HepG2 (cell line): ENCODE results near the gene RPL35. TPM values are rescaled to one million over a fixed set of nuclear protein-coding genes. Genes with fewer than 3 reads are reported as not detected.
A peak's percentile ranks its signal among the peaks of the same experiment; 100 is the strongest.

Experiments
- ARHGAP35 ChIP-seq: sonication (generic); formaldehyde crosslinking; IDR thresholded peaks from 2 replicates; pipeline ENCODE4 v1.9.0; 2022; ENCODE audit warnings: mild to moderate bottlenecking, inconsistent platforms, moderate library complexity, missing genetic modification reagents, borderline replicate concordance
- GLI4 ChIP-seq: sonication (generic); formaldehyde crosslinking; IDR thresholded peaks from 2 replicates; pipeline ENCODE4 v1.5.1; 2020; ENCODE audit warnings: missing genetic modification reagents, mild to moderate bottlenecking, moderate library complexity, borderline replicate concordance
- NFIB ChIP-seq: sonication (generic); formaldehyde crosslinking; IDR thresholded peaks from 2 replicates; pipeline ENCODE4 v1.9.0; 2021; ENCODE audit warnings: missing genetic modification reagents, mild to moderate bottlenecking, borderline replicate concordance
- NR2C2 ChIP-seq: sonication (generic); formaldehyde crosslinking; IDR thresholded peaks from 2 replicates; pipeline ENCODE4 v1.4.0; 2020; ENCODE audit warnings: missing genetic modification reagents, mild to moderate bottlenecking, moderate library complexity, borderline replicate concordance
- PCBP2 ChIP-seq: fragments of 200-400 bp; formaldehyde crosslinking; optimal IDR thresholded peaks from 2 replicates; pipeline ENCODE3; 2018; ENCODE audit warnings: low read length, low read depth; ENCODE audit not compliant: poor library complexity, severe bottlenecking
- PRPF4 ChIP-seq: fragments of 200-400 bp; formaldehyde crosslinking; IDR thresholded peaks from 2 replicates; pipeline ENCODE4 v1.6.1; 2016; ENCODE audit warnings: low read length, low read depth; ENCODE audit not compliant: poor library complexity, severe bottlenecking
- RELA ChIP-seq: sonication (generic); formaldehyde crosslinking; IDR thresholded peaks from 2 replicates; pipeline ENCODE4 v1.4.0; 2020; ENCODE audit warnings: missing genetic modification reagents
- SNAPC2 ChIP-seq: sonication (generic); formaldehyde crosslinking; IDR thresholded peaks from 2 replicates; pipeline ENCODE4 v1.8.1; 2022; ENCODE audit warnings: mild to moderate bottlenecking, missing genetic modification reagents
- TCF7L2 ChIP-seq: IDR thresholded peaks from 2 replicates; pipeline ENCODE4 v1.6.1; 2011; ENCODE audit warnings: mild to moderate bottlenecking, low read depth, low read length, moderate library complexity
- ZBTB38 ChIP-seq: sonication (generic); formaldehyde crosslinking; IDR thresholded peaks from 2 replicates; pipeline ENCODE4 v1.5.1; 2020; ENCODE audit warnings: mild to moderate bottlenecking, missing genetic modification reagents
- ZMYM3 ChIP-seq: sonication (generic); formaldehyde crosslinking; IDR thresholded peaks from 2 replicates; pipeline ENCODE4 v1.5.1; 2020; ENCODE audit warnings: mild to moderate bottlenecking, missing genetic modification reagents
- ZMYM4 ChIP-seq: sonication (generic); formaldehyde crosslinking; IDR thresholded peaks from 2 replicates; pipeline ENCODE4 v1.8.1; 2023; ENCODE audit warnings: mild to moderate bottlenecking, missing genetic modification reagents
- ZNF12 ChIP-seq: sonication (generic); formaldehyde crosslinking; IDR thresholded peaks from 2 replicates; pipeline ENCODE4 v1.5.0; 2020; ENCODE audit warnings: missing genetic modification reagents
- ZNF543 ChIP-seq: sonication (generic); formaldehyde crosslinking; IDR thresholded peaks from 2 replicates; pipeline ENCODE4 v1.4.0; 2020; ENCODE audit warnings: mild to moderate bottlenecking, missing genetic modification reagents
- ZNF563 ChIP-seq: sonication (generic); formaldehyde crosslinking; IDR thresholded peaks from 2 replicates; pipeline ENCODE4 v1.8.0; 2022; ENCODE audit warnings: mild to moderate bottlenecking, moderate library complexity, missing genetic modification reagents
- ZNF616 ChIP-seq: sonication (generic); formaldehyde crosslinking; IDR thresholded peaks from 2 replicates; pipeline ENCODE4 v1.5.0; 2020; ENCODE audit warnings: low read depth, mild to moderate bottlenecking, missing genetic modification reagents
- ZNF788 ChIP-seq: sonication (generic); formaldehyde crosslinking; IDR thresholded peaks from 2 replicates; pipeline ENCODE4 v1.5.0; 2020; ENCODE audit warnings: mild to moderate bottlenecking, missing genetic modification reagents, borderline replicate concordance
- polyA plus RNA-seq, 8 experiments: library from polyadenylated mRNA; depleted of rRNA in 3 of 8; stranded (reverse) in 7 of 8; unstranded in 1 of 8; fragments of >200 nt; fragmentation: Illumina TruSeq in 4 of 8; extraction: Trizol in 4 of 8; gene quantifications; 2 replicates each; pipeline versions ENCODE4 v1.2.1 to v1.2.3, GENCODE V29; 2011 to 2016; ENCODE audit warnings: low read depth in 4 of 8, missing spikeins in 1 of 8, mixed read lengths in 1 of 8; ENCODE audit not compliant: insufficient read depth in 1 of 8
- total RNA-seq, 5 experiments: library from RNA; depleted of rRNA; stranded (reverse); fragments of >200 nt; fragmentation: Illumina TruSeq; extraction: Trizol; gene quantifications; 2 replicates each; pipeline ENCODE4 v1.2.3, GENCODE V29; 2016; ENCODE audit warnings: low read depth in 1 of 5
- TF ChIP-seq, protein P1 (sequence below): sonication (generic); formaldehyde crosslinking; IDR thresholded peaks from 2 replicates; pipeline ENCODE4 v1.5.0; 2020; ENCODE audit warnings: mild to moderate bottlenecking, missing genetic modification reagents
- TF ChIP-seq, protein P2 (sequence below), 2 experiments: sonication (generic) in 1 of 2; formaldehyde crosslinking in 1 of 2; IDR thresholded peaks; 2 replicates each; pipeline versions ENCODE4 v1.4.0 to v1.6.1; 2016 to 2020; ENCODE audit warnings: borderline replicate concordance in 1 of 2, low read depth in 1 of 2, mild to moderate bottlenecking in 1 of 2, missing genetic modification reagents in 1 of 2

RPL35 gene
- total and polyA plus RNA-seq, 2 of the 13 experiments (the other 11 are each of a cell fraction or from before 2014, with no cell fraction given) = 2,153 to 2,935 TPM

DNA sequence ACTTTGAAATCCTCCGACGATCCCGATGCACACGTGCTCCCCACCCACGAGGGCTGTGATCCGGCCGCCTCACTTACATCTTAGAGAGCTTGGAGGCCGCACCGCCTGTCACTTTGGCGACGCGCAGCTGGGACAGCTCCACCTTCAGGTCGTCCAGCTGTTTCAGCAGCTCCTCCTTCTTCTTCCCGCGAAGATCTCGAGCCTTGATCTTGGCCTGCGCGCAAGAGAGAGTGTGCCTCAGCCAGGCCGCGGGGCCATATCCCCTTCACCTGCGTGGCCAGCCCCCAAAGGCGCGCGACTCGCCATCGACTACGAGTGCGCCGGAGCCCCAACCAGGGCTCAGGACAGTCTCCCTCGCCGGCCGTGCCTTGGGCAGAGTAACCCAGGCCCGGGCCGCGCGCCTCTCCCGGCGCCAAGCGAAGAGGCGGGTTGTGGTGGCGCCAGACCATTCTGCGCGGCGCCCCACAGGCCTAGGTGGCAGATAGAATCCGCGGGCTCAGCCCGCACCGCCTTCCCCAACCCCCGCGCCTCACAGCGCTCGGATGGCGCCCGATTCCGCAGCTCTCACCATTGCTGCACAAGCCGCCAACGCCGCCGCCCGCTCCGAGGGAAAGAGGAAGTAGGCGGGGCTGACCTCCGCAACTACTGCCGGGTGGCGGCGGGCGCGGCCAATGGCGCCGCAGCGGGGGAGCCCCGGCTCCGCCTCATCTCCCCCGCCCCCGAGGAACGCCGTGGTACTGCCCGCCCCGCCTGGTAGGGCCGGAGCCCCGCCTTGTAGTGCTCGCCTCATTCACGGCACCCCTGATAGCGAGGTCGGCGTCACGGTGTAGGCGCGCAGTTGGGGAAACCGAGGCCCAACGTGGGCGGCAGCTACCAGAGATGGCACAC is at the start of gene RPL35, which contains the start of gene ARPC5L (continued):
- TF ChIP-seq NR2C2 (CRISPR knock-in tag) = peak; percentile 100
- TF ChIP-seq TCF7L2 = no peak
- no peak; the same call in 1 of the 2 replicates for TF ChIP-seq RELA (CRISPR knock-in tag)
- peak; percentile 37; the same call in 1 of the 2 replicates for TF ChIP-seq ZMYM3 (CRISPR knock-in tag)
- TF ChIP-seq ZBTB38 (CRISPR knock-in tag) = peak; percentile 32
- peak; percentile 63; the same call in 1 of the 2 replicates for TF ChIP-seq ZNF563
- peak; percentile 33; the same call in 1 of the 2 replicates for TF ChIP-seq GLI4
- peak; percentile 68; the same call in 1 of the 2 replicates for TF ChIP-seq ZNF543 (CRISPR knock-in tag)
- TF ChIP-seq ZMYM4 (CRISPR knock-in tag) = peak; percentile 73
- no peak for TF ChIP-seq PCBP2
- no peak; the same call in 1 of the 2 replicates for TF ChIP-seq ZNF788 (CRISPR knock-in tag)
- TF ChIP-seq ZNF616 (CRISPR knock-in tag) = 0 out of 2 replicates have a peak, but pooled peaks have one; percentile 23
- TF ChIP-seq, protein P1, sequence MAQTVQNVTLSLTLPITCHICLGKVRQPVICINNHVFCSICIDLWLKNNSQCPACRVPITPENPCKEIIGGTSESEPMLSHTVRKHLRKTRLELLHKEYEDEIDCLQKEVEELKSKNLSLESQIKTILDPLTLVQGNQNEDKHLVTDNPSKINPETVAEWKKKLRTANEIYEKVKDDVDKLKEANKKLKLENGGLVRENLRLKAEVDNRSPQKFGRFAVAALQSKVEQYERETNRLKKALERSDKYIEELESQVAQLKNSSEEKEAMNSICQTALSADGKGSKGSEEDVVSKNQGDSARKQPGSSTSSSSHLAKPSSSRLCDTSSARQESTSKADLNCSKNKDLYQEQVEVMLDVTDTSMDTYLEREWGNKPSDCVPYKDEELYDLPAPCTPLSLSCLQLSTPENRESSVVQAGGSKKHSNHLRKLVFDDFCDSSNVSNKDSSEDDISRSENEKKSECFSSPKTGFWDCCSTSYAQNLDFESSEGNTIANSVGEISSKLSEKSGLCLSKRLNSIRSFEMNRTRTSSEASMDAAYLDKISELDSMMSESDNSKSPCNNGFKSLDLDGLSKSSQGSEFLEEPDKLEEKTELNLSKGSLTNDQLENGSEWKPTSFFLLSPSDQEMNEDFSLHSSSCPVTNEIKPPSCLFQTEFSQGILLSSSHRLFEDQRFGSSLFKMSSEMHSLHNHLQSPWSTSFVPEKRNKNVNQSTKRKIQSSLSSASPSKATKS = no peak
- TF ChIP-seq ZNF12 (CRISPR knock-in tag) = no peak
- TF ChIP-seq, protein P2, sequence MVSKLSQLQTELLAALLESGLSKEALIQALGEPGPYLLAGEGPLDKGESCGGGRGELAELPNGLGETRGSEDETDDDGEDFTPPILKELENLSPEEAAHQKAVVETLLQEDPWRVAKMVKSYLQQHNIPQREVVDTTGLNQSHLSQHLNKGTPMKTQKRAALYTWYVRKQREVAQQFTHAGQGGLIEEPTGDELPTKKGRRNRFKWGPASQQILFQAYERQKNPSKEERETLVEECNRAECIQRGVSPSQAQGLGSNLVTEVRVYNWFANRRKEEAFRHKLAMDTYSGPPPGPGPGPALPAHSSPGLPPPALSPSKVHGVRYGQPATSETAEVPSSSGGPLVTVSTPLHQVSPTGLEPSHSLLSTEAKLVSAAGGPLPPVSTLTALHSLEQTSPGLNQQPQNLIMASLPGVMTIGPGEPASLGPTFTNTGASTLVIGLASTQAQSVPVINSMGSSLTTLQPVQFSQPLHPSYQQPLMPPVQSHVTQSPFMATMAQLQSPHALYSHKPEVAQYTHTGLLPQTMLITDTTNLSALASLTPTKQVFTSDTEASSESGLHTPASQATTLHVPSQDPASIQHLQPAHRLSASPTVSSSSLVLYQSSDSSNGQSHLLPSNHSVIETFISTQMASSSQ (IDR thresholded peaks at IDR 0.05; ENCODE audit: low read depth) = no peak; the same call in 1 of the 2 replicates
- TF ChIP-seq, protein P2 (CRISPR knock-in tag; IDR thresholded peaks at IDR 0.05; ENCODE audit: borderline replicate concordance) = peak; percentile 46; the same call in 1 of the 2 replicates
- TF ChIP-seq NFIB = no peak
- no peak for TF ChIP-seq PRPF4
- peak; percentile 18; the same call in 1 of the 2 replicates for TF ChIP-seq ARHGAP35 (CRISPR knock-in tag)
- TF ChIP-seq SNAPC2 = no peak
